Endothelial cell of umbilical vein (primary cell): ENCODE data around the gene GDF11. TPM values are rescaled to one million over a fixed set of nuclear protein-coding genes. Genes with fewer than 3 reads are reported as not detected.
A peak's percentile ranks its signal among the peaks of the same experiment; 100 is the strongest.

Experiments
- BruUV-seq: library from RNA; stranded (reverse); fragments of 400-500 nt; replicated peaks from 2 replicates; lab custom pipeline; 2021; lab: Mats Ljungman, UMichigan
- CTCF ChIA-PET: fragments of 300-600, 350-600 bp; sonication (Branson Sonifier 250); formaldehyde crosslinking; loops from one replicate; lab custom pipeline; 2021; ENCODE audit warnings: antibody characterized with exemption, inconsistent platforms; lab: Charles Lee
- POLR2A ChIA-PET: fragments of 300-600, 350-600 bp; sonication (Branson Sonifier 250); formaldehyde crosslinking; loops from one replicate; lab custom pipeline; 2021; ENCODE audit warnings: antibody characterized with exemption, inconsistent platforms; lab: Charles Lee
- DNase-seq: peaks from one replicate; pipeline ENCODE4 v3.0.0-alpha.2; 2011; ENCODE audit warnings: low read depth, low spot score
- FAIRE-seq: peaks from 2 replicates; lab custom pipeline; 2011; peaks lifted over from hg19 to GRCh38; lab: Jason Lieb, UNC
- H2AFZ ChIP-seq: 2 replicates; pipeline ENCODE4 v1.6.0; 2012; ENCODE audit warnings: low read depth, low read length, control low read depth, inconsistent platforms
- H3K27ac ChIP-seq: 2 replicates; pipeline ENCODE4 v1.5.1; 2011; ENCODE audit warnings: low read depth, mild to moderate bottlenecking, control low read depth, low read length, moderate library complexity; ENCODE audit not compliant: insufficient read depth
- H3K27me3 ChIP-seq, 2 experiments: 2 replicates each; pipeline versions ENCODE4 v1.6.0 to v1.6.1; 2011; ENCODE audit warnings: low read length in 2 of 2, mixed read lengths in 1 of 2; ENCODE audit not compliant: control insufficient read depth in 2 of 2, insufficient read depth in 2 of 2
- H3K36me3 ChIP-seq, 2 experiments: 2 replicates in 1 of 2; 3 replicates in 1 of 2; pipeline ENCODE4 v1.5.1; 2011; ENCODE audit warnings: low read length in 2 of 2, mild to moderate bottlenecking in 1 of 2, moderate library complexity in 1 of 2; ENCODE audit not compliant: control insufficient read depth in 2 of 2, insufficient read depth in 2 of 2; ENCODE audit errors: extremely low read depth in 1 of 2
- H3K4me1 ChIP-seq: 3 replicates; pipeline ENCODE4 v1.5.1; 2011; ENCODE audit warnings: mild to moderate bottlenecking, low read length; ENCODE audit not compliant: control insufficient read depth, insufficient read depth; ENCODE audit errors: extremely low read depth
- H3K4me2 ChIP-seq: 2 replicates; pipeline ENCODE4 v1.6.1; 2011; ENCODE audit warnings: low read length, control low read depth, mixed read lengths; ENCODE audit not compliant: insufficient read depth
- H3K4me3 ChIP-seq, 3 experiments: fragments of 200-600 bp in 1 of 3; sonication (generic), shearing (Covaris generic) in 1 of 3; replicated peaks in 1 of 3; 2 replicates each; pipeline ENCODE4 v1.5.1; 2011 to 2016; ENCODE audit warnings: control low read depth in 3 of 3, low read length in 3 of 3, mild to moderate bottlenecking in 2 of 3, inconsistent platforms in 1 of 3, low read depth in 1 of 3, moderate library complexity in 1 of 3; ENCODE audit not compliant: insufficient read depth in 1 of 3
- H3K79me2 ChIP-seq: 2 replicates; pipeline ENCODE4 v1.6.0; 2012; ENCODE audit warnings: low read length, inconsistent platforms; ENCODE audit not compliant: control insufficient read depth, insufficient read depth
- H3K9ac ChIP-seq: replicated peaks from 2 replicates; pipeline ENCODE3; 2011; ENCODE audit warnings: low read length, control low read depth; ENCODE audit not compliant: insufficient read depth; ENCODE audit errors: extremely low read depth
- H3K9me1 ChIP-seq: replicated peaks from 3 replicates; pipeline ENCODE4 v1.6.0; 2011; ENCODE audit warnings: mild to moderate bottlenecking, low read length; ENCODE audit not compliant: control insufficient read depth, insufficient read depth; ENCODE audit errors: extremely low read depth
- H3K9me3 ChIP-seq: replicated peaks from 2 replicates; pipeline ENCODE4 v1.5.1; 2012; ENCODE audit warnings: low read length, inconsistent platforms; ENCODE audit not compliant: control insufficient read depth, insufficient read depth
- H4K20me1 ChIP-seq: replicated peaks from 2 replicates; pipeline ENCODE3; 2011; ENCODE audit warnings: mild to moderate bottlenecking, low read length; ENCODE audit not compliant: control insufficient read depth, insufficient read depth; ENCODE audit errors: extremely low read depth
- EZH2 ChIP-seq: IDR thresholded peaks from 2 replicates; pipeline ENCODE4 v1.6.1; 2012; ENCODE audit warnings: borderline replicate concordance, low read depth, mild to moderate bottlenecking, moderate library complexity, low read length, inconsistent platforms; ENCODE audit not compliant: severe bottlenecking
- FOS ChIP-seq: IDR thresholded peaks from 2 replicates; pipeline ENCODE4 v1.6.1; 2011; ENCODE audit warnings: mild to moderate bottlenecking, low read length, moderate library complexity, borderline replicate concordance; ENCODE audit not compliant: insufficient read depth
- GATA2 ChIP-seq: IDR thresholded peaks from 2 replicates; pipeline ENCODE4 v1.7.0; 2011; ENCODE audit warnings: low read depth, mild to moderate bottlenecking, moderate library complexity, mixed read lengths, low read length; ENCODE audit not compliant: insufficient read length, insufficient read depth
- JUN ChIP-seq: IDR thresholded peaks from 2 replicates; pipeline ENCODE4 v1.6.1; 2011; ENCODE audit warnings: borderline replicate concordance, low read depth; ENCODE audit not compliant: insufficient read length, insufficient read depth
- MAX ChIP-seq: IDR thresholded peaks from 2 replicates; pipeline ENCODE4 v1.6.1; 2011; ENCODE audit not compliant: insufficient read depth, insufficient read length
- MYC ChIP-seq: IDR thresholded peaks from one replicate; pipeline ENCODE4 v1.6.1; 2011; ENCODE audit warnings: mild to moderate bottlenecking, low read depth, low read length
- POLR2A ChIP-seq: IDR thresholded peaks from 2 replicates; pipeline ENCODE4 v1.6.1; 2012; ENCODE audit warnings: low read depth, mild to moderate bottlenecking, control low read depth, low read length
- POLR2AphosphoS5 ChIP-seq: IDR thresholded peaks from 2 replicates; pipeline ENCODE4 v1.6.1; 2012; ENCODE audit warnings: low read depth, mild to moderate bottlenecking, control low read depth, low read length, moderate library complexity; ENCODE audit not compliant: insufficient read depth
- dilution Hi-C: fragments of 300-500 bp; cut with MboI; formaldehyde crosslinking; loops from one replicate; pipeline ENCODE4 v1.15.0; 2019; ENCODE audit warnings: low sequenced_read_pairs; ENCODE audit not compliant: extremely low pct_ligation_motif_present
- intact Hi-C: fragments of 100-400 bp; cut with micrococcal nuclease; formaldehyde crosslinking; loops from one replicate; pipeline ENCODE4 v1.10.0; 2022
- polyA plus RNA-seq, 4 experiments: library from polyadenylated mRNA; depleted of rRNA in 3 of 4; stranded (reverse) in 3 of 4; unstranded in 1 of 4; fragments of >200 nt; gene quantifications; 2 replicates each; pipeline versions ENCODE4 v1.2.1 to v1.2.3, GENCODE V29; 2011 to 2012; ENCODE audit warnings: missing spikeins in 1 of 4
- total RNA-seq: library from RNA; stranded (reverse); gene quantifications from 2 replicates; pipeline ENCODE4 v1.2.3, GENCODE V29; 2021

Gene GDF11
- total and polyA plus RNA-seq, 2 donors (not counting 3 experiments of a cell fraction or from before 2014, with no cell fraction given) = 10.0 to 18.7 TPM

DNA sequence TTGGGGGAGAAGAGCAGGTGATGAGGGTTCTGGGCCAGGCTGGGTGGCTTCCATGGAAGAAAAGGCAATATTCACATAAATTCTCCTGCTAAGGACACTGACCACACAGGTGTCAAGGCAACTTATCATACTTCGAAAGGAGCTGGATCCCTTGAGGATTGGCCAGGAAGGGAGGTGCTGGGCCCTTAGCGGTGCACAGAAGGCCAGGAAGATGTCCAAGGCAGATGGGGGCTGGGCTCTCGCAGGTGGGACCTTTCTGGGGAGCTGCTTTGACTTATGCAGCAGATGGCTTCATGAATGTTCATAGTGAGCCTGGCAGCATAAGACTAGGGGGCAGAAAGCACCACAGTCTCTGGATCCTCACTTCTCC is 18.0 kb upstream of the GDF11 start:
- H3K4me2 ChIP-seq = no peak overlapping the region
- DNase-seq = no peak
- no peaks in the 10 kb centered on the region for H3K9me1 ChIP-seq
- no peak overlapping the region for H3K4me3 ChIP-seq
- no TSS peak for BruUV-seq
- H3K4me1 ChIP-seq = peaks cover 20% of the 10 kb centered on the region
- no peak overlapping the region for H2AFZ ChIP-seq
- peaks cover 30% of the 10 kb centered on the region for H3K79me2 ChIP-seq
- peaks cover 13 to 27% of the 10 kb centered on the region in 2 experiments for H3K36me3 ChIP-seq
- dilution Hi-C loops = no loop called here
- H3K27me3 ChIP-seq = no peaks in the 10 kb centered on the region
- no peak overlapping the region for H3K9ac ChIP-seq
- intact Hi-C loops = loop anchor here (1.0 to 5.0 kb wide), 2 partner anchors 12 to 538 kb away; no protein-coding TSS in a partner anchor
- H3K27ac ChIP-seq = no peak overlapping the region
- H3K9me3 ChIP-seq = no peaks in the 10 kb centered on the region
- H4K20me1 ChIP-seq = no peaks in the 10 kb centered on the region
- ChIA-PET POLR2A (interaction anchor here (0.6 kb wide), 1 partner anchor 424 kb away, joined by 3 read pairs; no protein-coding TSS in a partner anchor), CTCF (interaction anchor here (0.8 to 11.1 kb wide), 6 partner anchors 12 to 305 kb away, joined by 3 to 151 read pairs (median 4); partner anchors contain the start of gene ITGA7)
- peak; percentile 4 for FAIRE-seq
- TF ChIP-seq JUN = no peak
- no peak for TF ChIP-seq EZH2
- no peak for TF ChIP-seq POLR2AphosphoS5
- TF ChIP-seq POLR2A = no peak
- no peak for TF ChIP-seq GATA2
- no peak for TF ChIP-seq FOS

GRCh38 chr12:55725556-55725955 is 17.4 kb upstream of the GDF11 start:
- ChIA-PET CTCF (interaction anchor here (1.1 to 11.1 kb wide), 4 partner anchors 12 to 304 kb away, joined by 3 to 151 read pairs (median 4); partner anchors contain the start of gene ITGA7), POLR2A (no interaction called here)
- no peak for TF ChIP-seq POLR2A
- TF ChIP-seq GATA2 = no peak
- no peak for TF ChIP-seq EZH2
- TF ChIP-seq MYC = no peak
- TF ChIP-seq MAX = no peak
- TF ChIP-seq POLR2AphosphoS5 = no peak
- dilution Hi-C loops = no loop called here
- Histone ChIP-seq H3K4me1 (peaks cover 25% of the 10 kb centered on the region), H3K9me1 (no peaks in the 10 kb centered on the region), H3K9me3 (no peaks in the 10 kb centered on the region), H3K27me3 (no peaks in the 10 kb centered on the region), H3K27ac (no peak overlapping the region), H3K4me3 (no peak overlapping the region), H4K20me1 (no peaks in the 10 kb centered on the region), H3K9ac (no peak overlapping the region), H3K4me2 (no peak overlapping the region), H3K79me2 (peaks cover 30% of the 10 kb centered on the region), H2AFZ (no peak overlapping the region), H3K36me3 (peaks cover 13 to 27% of the 10 kb centered on the region in 2 experiments)
- FAIRE-seq (no peak), DNase-seq (no peak)
- no TSS peak for BruUV-seq
- intact Hi-C loops = no loop called here
